ENCODE data around the gene ANKRD7.

DNA sequence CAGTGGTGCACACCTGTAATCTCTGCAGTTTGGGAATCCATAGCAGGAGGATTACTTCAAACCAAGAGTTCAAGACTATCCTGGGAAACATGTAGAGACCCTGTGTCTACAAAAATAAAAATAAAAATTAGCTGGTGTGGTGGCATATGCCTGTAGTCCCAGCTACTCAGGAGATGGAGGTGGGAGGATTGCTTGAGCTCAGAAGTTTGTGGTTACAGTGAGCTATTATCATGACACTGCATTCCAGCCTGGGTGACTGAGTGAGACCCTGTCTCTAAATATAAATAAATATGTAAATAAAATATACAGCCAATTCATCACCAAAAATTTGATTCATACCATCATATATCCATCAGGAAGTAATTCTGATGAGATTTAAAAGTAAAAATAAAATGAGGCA, 60.9 kb downstream of the ANKRD7 start:
- TF ChIP-seq POLR2AphosphoS5 (IDR thresholded peaks at IDR 0.05) = no peak
- no peak for TF ChIP-seq POLR2A (IDR thresholded peaks at IDR 0.05)

All from prostate gland (tissue), 1 donor.